DOHH2 (cell line): ENCODE measurements around the gene SLC12A4.

Experiments used
- H3F3A ChIP-seq: fragments of 200-600 bp; sonication (generic), shearing (Covaris generic); 2 replicates; pipeline ENCODE4 v1.6.0; 2016; ENCODE audit warnings: antibody characterized with exemption, mild to moderate bottlenecking; ENCODE audit not compliant: control insufficient read depth, insufficient read depth
- H3K27ac ChIP-seq: fragments of 200-600 bp; sonication (generic); 2 replicates; pipeline ENCODE4 v1.5.1; 2014; ENCODE audit warnings: low read depth, mild to moderate bottlenecking, low read length, moderate library complexity
- H3K27me3 ChIP-seq: fragments of 200-600 bp; sonication (generic); 2 replicates; pipeline ENCODE4 v1.6.1; 2014; ENCODE audit warnings: mild to moderate bottlenecking, low read length, mixed read lengths; ENCODE audit not compliant: control insufficient read depth
- H3K36me3 ChIP-seq: fragments of 200-600 bp; sonication (generic); 2 replicates; pipeline ENCODE4 v1.6.1; 2014; ENCODE audit warnings: mild to moderate bottlenecking, low read length, moderate library complexity, mixed read lengths; ENCODE audit not compliant: control insufficient read depth
- H3K4me1 ChIP-seq: fragments of 200-600 bp; sonication (generic); 2 replicates; pipeline ENCODE4 v1.6.1; 2014; ENCODE audit warnings: mild to moderate bottlenecking, low read length, mixed read lengths; ENCODE audit not compliant: control insufficient read depth
- H3K4me2 ChIP-seq: fragments of 200-600 bp; sonication (generic); 2 replicates; pipeline ENCODE4 v1.6.0; 2014; ENCODE audit warnings: mild to moderate bottlenecking, low read length, moderate library complexity
- H3K4me3 ChIP-seq: fragments of 200-600 bp; sonication (generic); 2 replicates; pipeline ENCODE4 v1.5.1; 2014; ENCODE audit warnings: mild to moderate bottlenecking, low read length, mixed read lengths
- H3K79me2 ChIP-seq: fragments of 200-600 bp; sonication (generic); 2 replicates; pipeline ENCODE4 v1.6.1; 2014; ENCODE audit warnings: mild to moderate bottlenecking, low read length, mixed read lengths; ENCODE audit not compliant: control insufficient read depth
- H3K9me2 ChIP-seq: fragments of 200-600 bp; sonication (generic); replicated peaks from 2 replicates; pipeline ENCODE4 v1.6.1; 2014; ENCODE audit warnings: mild to moderate bottlenecking, low read length, mixed read lengths; ENCODE audit not compliant: control insufficient read depth
- H3K9me3 ChIP-seq: fragments of 200-600 bp; sonication (generic); 2 replicates; pipeline ENCODE4 v1.6.1; 2014; ENCODE audit warnings: antibody characterized with exemption, low read length, mixed read lengths; ENCODE audit not compliant: control insufficient read depth, insufficient read depth
- H4K20me1 ChIP-seq: fragments of 200-600 bp; sonication (generic); 2 replicates; pipeline ENCODE4 v1.6.0; 2014; ENCODE audit warnings: low read depth, mild to moderate bottlenecking, antibody characterized with exemption, low read length, moderate library complexity; ENCODE audit not compliant: control insufficient read depth, insufficient read depth
- EZH2phosphoT487 ChIP-seq: fragments of 200-600 bp; sonication (generic); IDR thresholded peaks from 2 replicates; pipeline ENCODE4 v1.6.1; 2017; ENCODE audit warnings: borderline replicate concordance, mild to moderate bottlenecking, antibody characterized with exemption, low read length, moderate library complexity, mixed read lengths
- TF ChIP-seq, protein P1 (sequence below): fragments of 200-600 bp; sonication (generic); IDR thresholded peaks from one replicate; pipeline ENCODE4 v1.5.1; 2014; ENCODE audit warnings: antibody characterized with exemption, mild to moderate bottlenecking, low read depth, low read length; ENCODE audit not compliant: poor library complexity, severe bottlenecking

SLC12A4 gene

DNA sequence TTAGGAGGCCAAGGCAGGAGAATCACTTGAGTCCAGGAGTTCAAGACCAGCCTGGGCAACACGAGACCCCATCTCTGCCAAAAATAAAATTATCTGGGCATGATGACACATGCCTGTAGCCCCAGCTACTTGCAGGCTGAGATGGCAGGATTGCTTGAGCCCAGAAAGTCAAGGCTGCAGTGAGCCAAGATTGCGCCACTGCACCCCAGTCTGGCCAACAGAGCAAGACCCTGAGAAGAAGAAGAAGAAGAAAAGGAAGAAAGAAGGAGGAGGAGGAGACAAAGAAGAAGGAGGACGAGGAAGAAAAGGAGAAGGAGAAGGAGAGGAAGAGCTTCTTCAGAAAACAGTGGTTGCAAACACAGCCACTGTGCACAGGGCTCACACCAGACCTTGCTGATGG lies 20.2 kb upstream of the SLC12A4 start:
- Histone ChIP-seq H3F3A (no peaks in the 10 kb centered on the region), H3K9me3 (no peaks in the 10 kb centered on the region), H3K36me3 (no peaks in the 10 kb centered on the region), H4K20me1 (no peaks in the 10 kb centered on the region), H3K27me3 (no peaks in the 10 kb centered on the region), H3K79me2 (no peaks in the 10 kb centered on the region), H3K27ac (no peak overlapping the region), H3K4me3 (no peak overlapping the region), H3K4me2 (no peak overlapping the region), H3K4me1 (peaks cover 35% of the 10 kb centered on the region), H3K9me2 (no peaks in the 10 kb centered on the region)
- TF ChIP-seq EZH2phosphoT487 = no peak
- TF ChIP-seq, protein P1, sequence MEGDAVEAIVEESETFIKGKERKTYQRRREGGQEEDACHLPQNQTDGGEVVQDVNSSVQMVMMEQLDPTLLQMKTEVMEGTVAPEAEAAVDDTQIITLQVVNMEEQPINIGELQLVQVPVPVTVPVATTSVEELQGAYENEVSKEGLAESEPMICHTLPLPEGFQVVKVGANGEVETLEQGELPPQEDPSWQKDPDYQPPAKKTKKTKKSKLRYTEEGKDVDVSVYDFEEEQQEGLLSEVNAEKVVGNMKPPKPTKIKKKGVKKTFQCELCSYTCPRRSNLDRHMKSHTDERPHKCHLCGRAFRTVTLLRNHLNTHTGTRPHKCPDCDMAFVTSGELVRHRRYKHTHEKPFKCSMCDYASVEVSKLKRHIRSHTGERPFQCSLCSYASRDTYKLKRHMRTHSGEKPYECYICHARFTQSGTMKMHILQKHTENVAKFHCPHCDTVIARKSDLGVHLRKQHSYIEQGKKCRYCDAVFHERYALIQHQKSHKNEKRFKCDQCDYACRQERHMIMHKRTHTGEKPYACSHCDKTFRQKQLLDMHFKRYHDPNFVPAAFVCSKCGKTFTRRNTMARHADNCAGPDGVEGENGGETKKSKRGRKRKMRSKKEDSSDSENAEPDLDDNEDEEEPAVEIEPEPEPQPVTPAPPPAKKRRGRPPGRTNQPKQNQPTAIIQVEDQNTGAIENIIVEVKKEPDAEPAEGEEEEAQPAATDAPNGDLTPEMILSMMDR = no peak

DNA sequence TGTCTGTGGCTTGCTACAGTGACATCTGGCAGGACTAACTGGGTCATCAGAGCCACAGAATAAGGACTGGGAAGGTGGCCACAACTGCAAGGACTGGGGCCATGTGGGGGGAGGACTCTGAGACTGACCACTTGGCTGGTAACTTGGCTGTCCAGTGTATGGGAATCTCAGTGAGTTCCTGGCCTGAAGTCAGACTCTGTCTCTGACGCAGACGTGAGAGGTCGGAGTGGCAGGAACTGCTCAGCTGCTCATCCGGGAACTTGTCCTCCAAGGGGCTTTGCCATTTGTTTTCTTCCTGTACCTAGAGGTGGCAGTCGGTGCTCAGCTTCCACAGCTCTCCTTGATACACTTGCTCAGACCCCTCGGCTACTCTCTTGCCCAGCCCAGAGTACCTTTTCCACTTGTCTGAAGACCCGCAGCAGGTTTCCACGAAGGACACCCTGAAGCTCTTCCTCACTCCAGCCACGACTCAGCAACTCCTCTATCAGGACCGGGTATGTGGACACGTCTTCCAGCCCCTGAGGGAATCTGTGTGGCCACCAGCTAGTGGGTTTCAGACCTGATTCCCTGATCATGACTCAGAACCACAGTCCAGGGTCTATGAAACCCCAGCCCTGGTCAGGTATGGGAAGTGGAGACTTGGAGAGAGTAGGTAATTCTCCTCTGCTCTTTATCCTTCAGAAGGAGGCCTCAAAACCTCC lies 19.2 kb upstream of the SLC12A4 start:
- H4K20me1 ChIP-seq = no peaks in the 10 kb centered on the region
- no peaks in the 10 kb centered on the region for H3K79me2 ChIP-seq
- no peaks in the 10 kb centered on the region for H3F3A ChIP-seq
- H3K4me2 ChIP-seq = no peak overlapping the region
- no peak overlapping the region for H3K27ac ChIP-seq
- no peaks in the 10 kb centered on the region for H3K27me3 ChIP-seq
- no peak overlapping the region for H3K4me3 ChIP-seq
- H3K9me2 ChIP-seq = no peaks in the 10 kb centered on the region
- TF ChIP-seq, protein P1 = no peak
- no peak for TF ChIP-seq EZH2phosphoT487
- H3K9me3 ChIP-seq = no peaks in the 10 kb centered on the region
- peaks cover 27% of the 10 kb centered on the region for H3K4me1 ChIP-seq
- H3K36me3 ChIP-seq = no peaks in the 10 kb centered on the region

DNA sequence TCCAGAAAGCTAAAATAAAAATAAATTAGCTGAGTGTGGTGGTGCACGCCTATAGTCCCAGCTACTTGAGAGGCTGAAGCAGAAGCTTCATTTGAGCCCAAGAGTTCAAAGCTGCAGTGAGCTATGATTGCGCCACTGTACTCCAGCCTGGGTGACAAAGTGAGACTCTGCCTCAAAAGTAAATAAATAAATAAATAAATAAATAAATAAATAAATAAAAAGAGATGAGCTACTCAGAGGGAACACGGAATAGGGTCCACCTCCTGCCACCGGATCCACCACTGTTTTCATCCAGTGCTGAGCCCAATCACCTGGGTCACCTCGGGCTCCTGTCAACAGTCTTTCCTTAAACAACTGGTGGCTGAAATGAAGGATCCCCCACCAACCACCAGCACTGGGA lies 18.5 kb upstream of the SLC12A4 start:
- TF ChIP-seq, protein P1 = no peak
- TF ChIP-seq EZH2phosphoT487 = no peak

More for the DNA sequence above, 18.5 kb upstream of the SLC12A4 start:
- Histone ChIP-seq H3K4me1 (peaks cover 24% of the 10 kb centered on the region), H3F3A (no peaks in the 10 kb centered on the region), H3K36me3 (no peaks in the 10 kb centered on the region), H3K27ac (no peak overlapping the region), H3K4me2 (no peak overlapping the region), H3K79me2 (no peaks in the 10 kb centered on the region), H3K9me2 (no peaks in the 10 kb centered on the region), H3K4me3 (no peak overlapping the region), H3K27me3 (no peaks in the 10 kb centered on the region), H4K20me1 (no peaks in the 10 kb centered on the region), H3K9me3 (no peaks in the 10 kb centered on the region)
